H1 (cell line): Measurements from ENCODE around the gene SSTR3. TPM values are rescaled to one million over a fixed set of nuclear protein-coding genes. Genes with fewer than 3 reads are reported as not detected.

ENCODE experiments used
- CTCF ChIA-PET: fragments of 300-600 bp; sonication (Branson Sonifier 250); formaldehyde crosslinking; loops from one replicate; lab custom pipeline; 2021; ENCODE audit not compliant: partially characterized antibody; lab: Charles Lee
- POLR2A ChIA-PET: fragments of 300-600 bp; sonication (Branson Sonifier 250); formaldehyde crosslinking; loops from one replicate; lab custom pipeline; 2021; ENCODE audit warnings: inconsistent platforms; ENCODE audit not compliant: partially characterized antibody; lab: Charles Lee
- DNase-seq, 2 experiments: peaks; one replicate each; pipeline versions ENCODE4 v3.0.0 to v3.0.0-alpha.2; 2010 to 2022; ENCODE audit warnings: low spot score in 2 of 2, low read depth in 1 of 2, mixed read lengths in 1 of 2
- FAIRE-seq: peaks from 2 replicates; lab custom pipeline; 2011; peaks lifted over from hg19 to GRCh38; lab: Jason Lieb, UNC
- H2AFZ ChIP-seq: 2 replicates; pipeline ENCODE4 v1.8.1; 2012; ENCODE audit warnings: low read length, inconsistent platforms
- H2AK5ac ChIP-seq: 2 replicates; pipeline ENCODE4 v1.6.1; 2013; ENCODE audit warnings: low read depth, low read length
- H2BK120ac ChIP-seq: replicated peaks from 2 replicates; pipeline ENCODE3; 2013; ENCODE audit warnings: low read depth, low read length, inconsistent platforms
- H2BK12ac ChIP-seq: 2 replicates; pipeline ENCODE4 v1.6.1; 2013; ENCODE audit warnings: low read depth, low read length
- H2BK15ac ChIP-seq: 2 replicates; pipeline ENCODE4 v1.6.1; 2013; ENCODE audit warnings: low read length
- H2BK20ac ChIP-seq: 2 replicates; pipeline ENCODE4 v1.6.1; 2013; ENCODE audit warnings: low read length
- H2BK5ac ChIP-seq: 2 replicates; pipeline ENCODE4 v1.6.1; 2013; ENCODE audit warnings: low read depth, low read length
- H3K14ac ChIP-seq: 2 replicates; pipeline ENCODE4 v1.6.1; 2013; ENCODE audit warnings: inconsistent platforms; ENCODE audit not compliant: insufficient read length
- H3K18ac ChIP-seq: 2 replicates; pipeline ENCODE4 v1.6.1; 2013; ENCODE audit warnings: low read length; ENCODE audit errors: extremely low read depth
- H3K23ac ChIP-seq: 2 replicates; pipeline ENCODE4 v1.6.1; 2013; ENCODE audit warnings: inconsistent platforms; ENCODE audit not compliant: insufficient read length
- H3K23me2 ChIP-seq: 2 replicates; pipeline ENCODE4 v1.6.1; 2013; ENCODE audit warnings: low read depth, low read length
- H3K27ac ChIP-seq: 2 replicates; pipeline ENCODE4 v1.6.1; 2011; ENCODE audit warnings: low read depth, low read length, inconsistent platforms
- H3K27me3 ChIP-seq, 4 experiments: replicated peaks in 1 of 4; 1 replicate in 1 of 4; 2 replicates in 3 of 4; pipeline versions ENCODE4 v1.6.1 to v1.8.1; 2011 to 2013; ENCODE audit warnings: low read length in 3 of 4, mild to moderate bottlenecking in 3 of 4, inconsistent platforms in 2 of 4, mixed read lengths in 2 of 4, moderate library complexity in 1 of 4; ENCODE audit not compliant: control insufficient read depth in 3 of 4, insufficient read depth in 3 of 4; ENCODE audit errors: extremely low read depth in 1 of 4
- H3K36me3 ChIP-seq, 4 experiments: 2 replicates each; pipeline versions ENCODE4 v1.6.1 to v1.8.1; 2011 to 2013; ENCODE audit warnings: mild to moderate bottlenecking in 4 of 4, low read length in 3 of 4, moderate library complexity in 2 of 4, control low read depth in 1 of 4, inconsistent platforms in 1 of 4; ENCODE audit not compliant: insufficient read depth in 4 of 4, control insufficient read depth in 2 of 4
- H3K4ac ChIP-seq: replicated peaks from 2 replicates; pipeline ENCODE3; 2013; ENCODE audit warnings: low read length, low read depth, mixed read lengths, inconsistent platforms; ENCODE audit not compliant: insufficient read length
- H3K4me1 ChIP-seq, 4 experiments: replicated peaks in 1 of 4; 1 replicate in 1 of 4; 2 replicates in 3 of 4; pipeline versions ENCODE4 v1.6.1 to v1.8.1; 2011 to 2013; ENCODE audit warnings: low read length in 3 of 4, inconsistent platforms in 2 of 4, mixed read lengths in 1 of 4; ENCODE audit not compliant: insufficient read depth in 4 of 4, control insufficient read depth in 3 of 4
- H3K4me2 ChIP-seq, 2 experiments: 2 replicates each; pipeline versions ENCODE4 v1.6.1 to v1.8.1; 2011 to 2013; ENCODE audit warnings: low read depth in 2 of 2, low read length in 2 of 2, control low read depth in 1 of 2, inconsistent platforms in 1 of 2, mild to moderate bottlenecking in 1 of 2; ENCODE audit not compliant: insufficient read depth in 1 of 2
- H3K4me3 ChIP-seq, 4 experiments: fragments of 200-600, 300-600 bp in 1 of 4; sonication (generic), shearing (Covaris generic), sonication (Bioruptor Twin) in 1 of 4; 2 replicates each; pipeline versions ENCODE4 v1.5.1 to v1.8.1; 2011 to 2016; ENCODE audit warnings: low read length in 4 of 4, low read depth in 3 of 4, control low read depth in 2 of 4, inconsistent platforms in 2 of 4, mild to moderate bottlenecking in 2 of 4, mixed read lengths in 1 of 4, moderate library complexity in 1 of 4; ENCODE audit not compliant: insufficient read depth in 2 of 4; ENCODE audit errors: extremely low read depth in 1 of 4
- H3K56ac ChIP-seq: replicated peaks from 2 replicates; pipeline ENCODE3; 2013; ENCODE audit warnings: low read depth, mild to moderate bottlenecking, mixed read lengths, low read length, inconsistent platforms; ENCODE audit not compliant: insufficient read length
- H3K79me1 ChIP-seq: 2 replicates; pipeline ENCODE4 v1.6.1; 2013; ENCODE audit warnings: low read depth, low read length, control low read depth
- H3K79me2 ChIP-seq, 2 experiments: 2 replicates each; pipeline versions ENCODE4 v1.6.1 to v1.8.1; 2012 to 2013; ENCODE audit warnings: low read length in 2 of 2, mild to moderate bottlenecking in 2 of 2, inconsistent platforms in 1 of 2; ENCODE audit not compliant: insufficient read depth in 2 of 2, control insufficient read depth in 1 of 2
- H3K9ac ChIP-seq, 4 experiments: replicated peaks in 1 of 4; 1 replicate in 1 of 4; 2 replicates in 3 of 4; pipeline versions ENCODE4 v1.6.1 to v1.8.1; 2011 to 2013; ENCODE audit warnings: low read depth in 3 of 4, low read length in 3 of 4, control low read depth in 2 of 4, mild to moderate bottlenecking in 2 of 4, moderate library complexity in 2 of 4, inconsistent platforms in 1 of 4; ENCODE audit errors: extremely low read depth in 1 of 4
- H3K9me3 ChIP-seq, 2 experiments: 2 replicates each; pipeline versions ENCODE4 v1.6.1 to v1.8.1; 2012 to 2013; ENCODE audit warnings: mild to moderate bottlenecking in 2 of 2, moderate library complexity in 2 of 2, control low read depth in 1 of 2, inconsistent platforms in 1 of 2, low read depth in 1 of 2, low read length in 1 of 2, mixed read lengths in 1 of 2; ENCODE audit not compliant: insufficient read depth in 2 of 2
- H4K20me1 ChIP-seq, 2 experiments: replicated peaks in 1 of 2; 2 replicates each; pipeline versions ENCODE3 to v1.8.1; 2011 to 2013; ENCODE audit warnings: inconsistent platforms in 2 of 2, low read length in 2 of 2, mild to moderate bottlenecking in 1 of 2; ENCODE audit not compliant: insufficient read depth in 2 of 2, control insufficient read depth in 1 of 2
- H4K5ac ChIP-seq: 2 replicates; pipeline ENCODE4 v1.6.1; 2013; ENCODE audit warnings: low read length, low read depth, mixed read lengths, inconsistent platforms; ENCODE audit not compliant: insufficient read length
- H4K8ac ChIP-seq: 2 replicates; pipeline ENCODE4 v1.8.0; 2013; ENCODE audit warnings: mild to moderate bottlenecking, moderate library complexity, low read length, inconsistent platforms; ENCODE audit not compliant: insufficient read depth; ENCODE audit errors: extremely low read depth
- H4K91ac ChIP-seq: replicated peaks from 2 replicates; pipeline ENCODE3; 2013; ENCODE audit warnings: low read length, mixed read lengths, inconsistent platforms; ENCODE audit not compliant: insufficient read length
- ATF3 ChIP-seq: IDR thresholded peaks from 2 replicates; pipeline ENCODE4 v1.6.1; 2011; ENCODE audit warnings: low read depth, mild to moderate bottlenecking, low read length; ENCODE audit not compliant: insufficient read depth
- CBX5 ChIP-seq: fragments of 300-800, 300-1000 bp; sonication (generic); IDR thresholded peaks from 2 replicates; pipeline ENCODE4 v1.7.1; 2016; ENCODE audit warnings: antibody characterized with exemption, low read length, low read depth
- SIX5 ChIP-seq: IDR thresholded peaks from 2 replicates; pipeline ENCODE4 v1.6.1; 2011; ENCODE audit warnings: mild to moderate bottlenecking, low read depth, low read length
- SP1 ChIP-seq: IDR thresholded peaks from 2 replicates; pipeline ENCODE4 v1.6.1; 2011; ENCODE audit warnings: low read depth, low read length
- WGBS, 2 experiments: shearing (Covaris generic) in 1 of 2; methylation state at CpG; one replicate each; pipeline versions ENCODE4 v1.1.6 to v1.1.7; 2013 to 2015; ENCODE audit warnings: low lambda C conversion rate in 2 of 2, mixed read lengths in 2 of 2, inconsistent platforms in 1 of 2, low coverage in 1 of 2, missing lambda C conversion rate in 1 of 2; ENCODE audit not compliant: insufficient replicate concordance in 2 of 2, insufficient coverage in 1 of 2, insufficient read length in 1 of 2; ENCODE audit errors: extremely low coverage in 1 of 2, missing lambda C conversion rate in 1 of 2; 5-methylcytosine and 5-hydroxymethylcytosine counted together
- polyA plus RNA-seq, 7 experiments: library from polyadenylated mRNA; depleted of rRNA in 3 of 7; stranded (reverse) in 5 of 7; unstranded in 2 of 7; fragments of >200 nt in 5 of 7; fragments of 200-250 nt in 2 of 7; gene quantifications; 1 replicate in 5 of 7; 2 replicates in 1 of 7; 4 replicates in 1 of 7; pipeline versions ENCODE4 v1.2.1 to v1.2.3, GENCODE V29; 2011 to 2013; ENCODE audit warnings: missing spikeins in 2 of 7, mixed read lengths in 2 of 7
- total RNA-seq: library from RNA; stranded (reverse); fragmentation: NEBNext Ultra II Directional; extraction: Animal tissue kit (Norgen Biotek cat#: 25700); gene quantifications from 2 replicates; pipeline ENCODE4 v1.2.1, GENCODE V29; 2021

SSTR3 gene
- total and polyA plus RNA-seq, 2 of the 8 experiments (the other 6 are each of a cell fraction or from before 2014, with no cell fraction given), result 0.22 to 0.77 TPM

GRCh38 chr22:37222440-37222971, 10.2 kb upstream of the SSTR3 start:
- H3K79me2 ChIP-seq, result no peaks in the 10 kb centered on the region
- ChIA-PET CTCF (interaction anchor here (1.0 to 2.4 kb wide), 3 partner anchors 22 to 38 kb away, joined by 4 to 6 read pairs (median 4); no protein-coding TSS in a partner anchor), POLR2A (no interaction called here)
- no peak overlapping the region for H4K91ac ChIP-seq
- no peak overlapping the region for H3K56ac ChIP-seq
- WGBS, 2 experiments, result 84% methylated on average over 8 of the region's 8 CpGs; no CpG with 5 or more reads in 1 of the 2 experiments
- no peak overlapping the region for H3K23ac ChIP-seq
- H3K79me1 ChIP-seq, result no peaks in the 10 kb centered on the region
- no peak overlapping the region for H4K8ac ChIP-seq
- H3K4me3 ChIP-seq, result no peak overlapping the region
- no peak overlapping the region for H4K5ac ChIP-seq
- H3K9ac ChIP-seq, result no peak overlapping the region
- H3K27me3 ChIP-seq, result no peaks in the 10 kb centered on the region
- peaks cover 2% of the 10 kb centered on the region; the same call in 1 of the 2 replicates for H3K23me2 ChIP-seq
- no peak overlapping the region for H3K4me2 ChIP-seq
- H3K18ac ChIP-seq, result no peak overlapping the region
- no peak overlapping the region for H2BK12ac ChIP-seq
- no peak overlapping the region for H3K4ac ChIP-seq
- H3K9me3 ChIP-seq, result no peaks in the 10 kb centered on the region; a peak in 1 of 4 replicates
- DNase-seq (no peak), FAIRE-seq (no peak)
- H3K14ac ChIP-seq, result no peak overlapping the region
- H2AFZ ChIP-seq, result no peak overlapping the region
- H2BK20ac ChIP-seq, result no peak overlapping the region
- H3K36me3 ChIP-seq, result no peaks in the 10 kb centered on the region
- H4K20me1 ChIP-seq, result no peaks in the 10 kb centered on the region
- no peak for TF ChIP-seq SP1
- no peak for TF ChIP-seq CBX5
- no peak for TF ChIP-seq SIX5
- TF ChIP-seq ATF3, result no peak
- H2AK5ac ChIP-seq, result no peak overlapping the region
- no peak overlapping the region for H2BK5ac ChIP-seq
- no peak overlapping the region for H2BK15ac ChIP-seq
- H3K4me1 ChIP-seq, result no peaks in the 10 kb centered on the region
- no peak overlapping the region for H3K27ac ChIP-seq
- no peak overlapping the region for H2BK120ac ChIP-seq
